ENCODE data around the gene TPK1.

DNA sequence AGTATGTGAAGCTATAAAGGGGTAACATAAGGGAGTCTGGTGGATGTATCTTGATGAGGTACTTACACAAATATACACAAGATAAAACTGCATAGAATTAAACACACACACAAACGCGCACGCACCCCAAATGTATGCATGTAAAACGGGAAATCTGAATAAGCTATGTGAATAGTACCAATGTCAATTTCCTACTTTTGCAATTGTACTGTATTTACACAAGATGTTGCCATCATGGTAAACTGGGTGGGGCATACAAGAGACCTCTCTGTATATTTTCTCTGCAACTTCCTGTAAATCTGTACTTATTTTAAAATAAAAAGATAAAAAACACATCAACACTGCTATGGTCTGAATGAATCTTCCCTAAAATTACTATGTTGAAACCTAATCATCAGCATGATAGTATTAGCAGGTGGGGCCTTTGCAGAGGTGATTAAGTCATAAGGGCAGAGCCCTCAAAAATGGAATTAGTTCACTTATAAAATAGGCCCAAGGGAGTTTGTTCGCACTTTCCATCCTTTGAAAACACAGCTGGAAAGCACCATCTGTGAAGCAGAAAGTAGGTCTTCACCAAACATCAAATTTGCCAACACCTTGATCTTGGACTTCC is 30.1 kb downstream of the TPK1 start:
- no peak for TF ChIP-seq EGR1 (IDR thresholded peaks at IDR 0.05; ENCODE audit: borderline replicate concordance, low read depth, low read length)
- TF ChIP-seq POLR2AphosphoS5 (IDR thresholded peaks at IDR 0.05; ENCODE audit: low read depth, low read length), result no peak
- TF ChIP-seq TBP (IDR thresholded peaks at IDR 0.05; ENCODE audit: low read depth, low read length), result no peak
- no peak for TF ChIP-seq POLR2A (IDR thresholded peaks at IDR 0.05; ENCODE audit: control extremely low read depth in 1 of 2, low read depth in 2 of 2, low read length in 2 of 2)
- TF ChIP-seq RBBP5 (IDR thresholded peaks at IDR 0.05; ENCODE audit: borderline replicate concordance, low read depth, low read length), result no peak
- TF ChIP-seq BRCA1 (IDR thresholded peaks at IDR 0.05; ENCODE audit: low read depth, low read length), result no peak
- TF ChIP-seq EZH2 (IDR thresholded peaks at IDR 0.05; ENCODE audit: low read depth, low read length, severe bottlenecking), result no peak

All from H1 (cell line).